ENCODE data around the gene AQP3. TPM values are rescaled to one million over a fixed set of nuclear protein-coding genes. Genes with fewer than 3 reads are reported as not detected.
A peak's percentile ranks its signal among the peaks of the same experiment; 100 is the strongest.
"Not testable (repeated sequence)": the region's sequence is repeated elsewhere in the genome, so short reads cannot be mapped to it uniquely, and the experiment has no call there.

Gene AQP3
- polyA plus RNA-seq = 18.7 TPM

DNA sequence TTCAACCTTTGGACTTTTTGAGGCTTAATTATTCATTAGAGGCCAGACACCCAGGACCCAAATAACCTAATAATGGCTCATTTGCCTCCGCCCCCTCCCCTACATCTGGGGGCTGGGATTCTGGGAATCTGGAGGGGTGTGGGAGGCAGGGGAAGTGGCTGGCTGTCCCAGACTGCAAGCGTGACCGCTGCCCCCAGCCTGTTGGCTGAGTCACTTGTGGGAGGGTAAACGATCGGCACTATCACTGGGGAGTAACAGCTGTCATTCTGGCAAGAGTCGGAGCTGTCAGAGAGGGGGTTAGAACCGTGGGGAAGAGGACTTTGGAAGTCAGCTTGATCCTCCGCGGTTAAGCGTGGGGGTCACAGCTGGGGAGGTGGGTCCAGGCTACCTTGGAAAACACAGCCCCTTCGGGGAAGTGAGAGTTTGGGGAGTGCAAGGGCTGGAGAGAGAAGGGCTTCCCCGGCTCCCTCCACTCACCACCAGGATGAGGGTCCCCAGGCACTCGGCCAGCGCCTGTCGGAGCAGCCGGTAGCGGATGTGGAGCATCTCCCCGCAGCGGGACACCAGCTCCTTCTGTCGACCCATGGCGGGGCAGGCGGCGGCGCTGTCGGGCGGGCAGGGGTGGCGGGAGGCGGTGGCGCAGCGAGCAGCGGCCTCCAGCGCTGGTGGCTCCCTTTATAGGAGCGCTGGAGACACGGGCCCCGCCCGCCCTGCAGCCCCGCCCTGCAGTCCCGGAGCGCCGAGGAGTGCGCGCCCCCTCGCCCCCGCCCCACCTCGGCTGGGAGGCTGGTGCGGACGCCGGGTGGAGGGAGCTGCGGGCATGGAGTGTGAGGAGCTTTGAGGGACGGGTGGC is at the start of gene AQP3:
Gene AQP3 (minus strand): TSS at position 648 of the 853 bp plus-strand sequence. CDS start 63 bp downstream, at position 585.
- Mint-ChIP-seq H3K36me3 (peaks cover 2% of the 10 kb centered on the region), H3K4me1 (peaks cover 11 to 19% (median 18%) of the 10 kb centered on the region in 3 donors), H3K9me3 (no peaks in the 10 kb centered on the region), H3K27ac (peak within 1 kb of the TSS in 2 of 3 donors; percentile 26 to 90), H3K4me3 (peak within 1 kb of the TSS; percentile 67 to 96 (median 88)), H3K27me3 (no peaks in the 10 kb centered on the region)

GRCh38 chr9:33493819-33494218 is 46.4 kb upstream of the AQP3 start:
- H3K4me1 Mint-ChIP-seq, H3K4me3 Mint-ChIP-seq, H3K36me3 Mint-ChIP-seq, H3K27ac Mint-ChIP-seq, H3K27me3 Mint-ChIP-seq, H3K9me3 Mint-ChIP-seq: not testable (repeated sequence)

GRCh38 chr9:33489066-33489465 is 41.7 kb upstream of the AQP3 start:
- Mint-ChIP-seq H3K4me3 (no peak overlapping the region), H3K27me3 (no peaks in the 10 kb centered on the region), H3K4me1 (no peaks in the 10 kb centered on the region), H3K9me3 (no peaks in the 10 kb centered on the region), H3K36me3 (no peaks in the 10 kb centered on the region), H3K27ac (no peak overlapping the region)

- not testable (repeated sequence) for H3K4me3 Mint-ChIP-seq, H3K27me3 Mint-ChIP-seq, H3K4me1 Mint-ChIP-seq, H3K27ac Mint-ChIP-seq, H3K36me3 Mint-ChIP-seq, H3K9me3 Mint-ChIP-seq
These were observed 37.9 kb upstream of the AQP3 start for GRCh38 chr9:33485312-33485711.

GRCh38 chr9:33480976-33481375 is 33.6 kb upstream of the AQP3 start:
- Mint-ChIP-seq H3K9me3 (no peaks in the 10 kb centered on the region), H3K36me3 (peaks cover 2% of the 10 kb centered on the region), H3K4me3 (no peak overlapping the region), H3K4me1 (no peaks in the 10 kb centered on the region), H3K27me3 (no peaks in the 10 kb centered on the region), H3K27ac (no peak overlapping the region)

DNA sequence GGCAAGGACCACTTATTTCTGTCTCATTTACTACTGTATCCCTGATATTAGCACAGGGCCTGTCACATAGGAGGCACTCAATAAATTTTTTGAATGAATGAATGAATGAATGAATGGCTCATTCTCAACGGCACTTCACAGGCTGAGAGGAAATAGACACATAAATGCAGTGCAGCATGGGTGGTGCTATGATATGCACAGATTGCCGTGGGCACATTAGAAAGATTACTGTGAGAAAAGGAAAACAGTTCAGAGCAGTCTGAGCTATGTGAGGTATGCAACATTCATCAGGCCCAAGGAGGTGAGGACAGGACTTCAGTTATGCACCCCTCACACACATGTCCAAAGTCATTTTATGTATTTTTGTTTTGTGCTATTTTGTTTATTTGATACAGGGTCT is 32.7 kb upstream of the AQP3 start:
- Mint-ChIP-seq H3K9me3 (no peaks in the 10 kb centered on the region), H3K27ac (no peak overlapping the region), H3K4me3 (no peak overlapping the region), H3K27me3 (no peaks in the 10 kb centered on the region), H3K4me1 (no peaks in the 10 kb centered on the region), H3K36me3 (peaks cover 5% of the 10 kb centered on the region)

DNA sequence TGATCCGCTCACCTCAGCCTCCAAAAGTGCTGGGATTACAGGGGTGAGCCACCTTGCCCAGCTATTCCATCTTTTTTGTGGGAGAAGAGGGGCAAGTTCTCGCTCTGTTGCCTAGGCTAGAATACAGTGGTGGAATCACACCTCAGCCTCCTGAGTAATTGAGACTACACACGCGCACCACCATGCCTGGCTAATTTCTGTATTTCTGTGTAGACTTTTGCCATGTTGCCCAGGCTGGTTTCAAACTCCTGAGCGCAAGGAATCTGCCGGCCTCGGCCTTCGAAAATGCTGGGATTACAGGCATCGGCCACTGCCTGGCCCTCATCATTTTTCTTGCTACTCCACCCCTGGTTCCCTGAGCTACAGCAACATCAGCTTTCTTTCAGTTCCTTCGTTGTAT is 29.1 kb upstream of the AQP3 start:
- Mint-ChIP-seq H3K4me1 (peaks cover 8 to 14% (median 11%) of the 10 kb centered on the region in 3 donors), H3K4me3 (peak overlapping the region in 1 of 4 donors; percentile 71), H3K27me3 (no peaks in the 10 kb centered on the region), H3K36me3 (peaks cover 8% of the 10 kb centered on the region), H3K27ac (no peak overlapping the region), H3K9me3 (no peaks in the 10 kb centered on the region)

DNA sequence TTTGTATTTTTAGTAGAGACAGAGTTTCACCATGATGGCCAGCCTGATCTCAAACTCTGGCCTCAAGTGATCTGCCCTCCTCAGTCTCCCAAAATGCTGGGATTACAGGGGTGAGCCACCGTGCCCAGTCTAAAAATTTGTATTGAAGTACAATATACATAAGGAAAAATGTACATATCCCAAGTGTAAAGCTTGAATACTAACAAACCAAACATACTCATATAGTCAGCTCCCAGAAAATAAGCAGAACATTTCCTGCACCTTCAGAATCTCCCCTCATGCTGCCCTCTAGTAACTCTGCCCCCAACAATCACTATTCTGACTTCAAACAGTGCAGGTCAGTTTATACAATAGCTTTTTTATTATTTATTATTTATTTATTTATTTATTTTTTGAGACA is 28.0 kb upstream of the AQP3 start:
- Mint-ChIP-seq H3K36me3 (peaks cover 11% of the 10 kb centered on the region), H3K4me3 (peak overlapping the region in 3 of 4 donors; percentile 25 to 41 (median 39)), H3K27ac (no peak overlapping the region), H3K27me3 (no peaks in the 10 kb centered on the region), H3K4me1 (peaks cover 9 to 14% (median 11%) of the 10 kb centered on the region in 3 donors), H3K9me3 (no peaks in the 10 kb centered on the region)

GRCh38 chr9:33473643-33474352 is 26.4 kb upstream of the AQP3 start, which contains the start of gene NOL6:
Gene NOL6, minus strand, starts transcription at chr9:33473924. Its CDS starts 82 bp downstream, at chr9:33473842.
- Mint-ChIP-seq H3K4me1 (peaks cover 9 to 14% (median 11%) of the 10 kb centered on the region in 3 donors), H3K27me3 (no peaks in the 10 kb centered on the region), H3K4me3 (peak within 1 kb of the TSS; percentile 93 to 100 (median 98)), H3K27ac (peak within 1 kb of the TSS; percentile 51 to 97 (median 80)), H3K36me3 (peaks cover 11% of the 10 kb centered on the region), H3K9me3 (no peaks in the 10 kb centered on the region)

- H3K27me3 Mint-ChIP-seq = no peaks in the 10 kb centered on the region
- peaks cover 9 to 14% (median 11%) of the 10 kb centered on the region in 3 donors for H3K4me1 Mint-ChIP-seq
- H3K27ac Mint-ChIP-seq = peak overlapping the region; percentile 51 to 97 (median 80)
- H3K36me3 Mint-ChIP-seq = peaks cover 9% of the 10 kb centered on the region
- no peaks in the 10 kb centered on the region for H3K9me3 Mint-ChIP-seq
- peak overlapping the region; percentile 93 to 100 (median 98) for H3K4me3 Mint-ChIP-seq
These were observed 25.7 kb upstream of the AQP3 start for GRCh38 chr9:33472881-33473615.

DNA sequence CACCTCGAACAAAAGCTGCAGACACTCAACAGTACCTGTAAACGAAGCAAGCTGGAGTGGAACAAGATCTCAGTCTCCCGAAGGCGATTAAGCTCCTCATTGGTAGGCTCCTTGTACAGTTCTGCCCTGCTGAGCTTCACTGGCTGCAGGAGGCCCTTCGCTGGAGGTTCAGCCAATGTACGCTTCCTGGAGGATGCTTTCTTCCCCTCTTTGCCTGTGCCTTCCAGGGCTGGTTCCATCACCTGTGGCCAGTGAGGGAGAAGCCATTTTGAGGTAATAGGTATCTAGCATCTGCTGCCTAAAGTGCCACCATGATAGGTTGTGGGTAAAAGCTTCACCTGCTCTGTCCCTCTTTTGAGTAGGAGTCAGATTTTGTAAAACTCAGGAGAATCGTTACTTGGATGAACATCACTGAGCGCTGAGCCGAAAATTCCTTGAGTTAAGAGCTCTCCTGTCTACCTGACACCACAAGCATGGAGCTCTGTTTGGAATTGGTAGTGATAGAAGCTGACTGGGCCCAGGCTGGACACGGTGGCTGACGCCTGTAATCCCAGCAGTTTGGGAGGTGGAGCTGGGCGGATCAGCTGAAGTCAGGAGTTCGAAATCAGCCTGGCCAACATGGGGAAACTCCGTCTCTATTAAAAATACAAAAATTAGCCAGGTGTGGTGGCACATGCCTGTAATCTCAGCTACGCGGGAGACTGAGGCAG is 24.9 kb upstream of the AQP3 start:
- no peak overlapping the region for H3K27ac Mint-ChIP-seq
- no peaks in the 10 kb centered on the region for H3K9me3 Mint-ChIP-seq
- H3K4me3 Mint-ChIP-seq = peak overlapping the region; percentile 67 to 100 (median 83)
- H3K36me3 Mint-ChIP-seq = peaks cover 9% of the 10 kb centered on the region
- H3K27me3 Mint-ChIP-seq = no peaks in the 10 kb centered on the region
- peaks cover 9 to 14% (median 11%) of the 10 kb centered on the region in 3 donors for H3K4me1 Mint-ChIP-seq

DNA sequence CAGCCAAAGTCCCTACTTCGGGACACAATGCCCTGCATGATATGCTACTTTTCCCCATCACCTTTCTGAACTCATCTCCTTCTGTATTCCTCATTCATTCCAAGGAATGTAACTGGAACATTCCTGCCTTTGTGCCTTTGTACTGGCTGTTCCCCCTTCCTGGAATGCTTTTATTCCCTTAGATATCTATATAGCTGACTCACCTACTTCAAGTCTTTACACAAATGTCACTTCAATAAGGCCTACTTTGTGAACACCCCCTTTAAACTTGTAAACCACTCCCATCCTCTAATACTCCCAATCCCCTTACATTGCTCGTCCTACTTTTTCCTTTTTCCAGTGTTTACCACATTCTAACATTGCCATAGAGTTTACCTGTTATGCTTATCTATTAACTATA is 24.0 kb upstream of the AQP3 start:
- Mint-ChIP-seq H3K27me3 (no peaks in the 10 kb centered on the region), H3K27ac (no peak overlapping the region), H3K36me3 (peaks cover 9% of the 10 kb centered on the region), H3K9me3 (no peaks in the 10 kb centered on the region), H3K4me3 (peak overlapping the region in 3 of 4 donors; percentile 18 to 48 (median 19)), H3K4me1 (peaks cover 9 to 14% (median 11%) of the 10 kb centered on the region in 3 donors)

GRCh38 chr9:33469891-33470290 is 22.5 kb upstream of the AQP3 start:
- Mint-ChIP-seq H3K36me3 (peaks cover 6% of the 10 kb centered on the region), H3K9me3 (no peaks in the 10 kb centered on the region), H3K4me1 (peaks cover 9 to 14% (median 10%) of the 10 kb centered on the region in 3 donors), H3K27me3 (no peaks in the 10 kb centered on the region), H3K27ac (no peak overlapping the region), H3K4me3 (peak overlapping the region in 1 of 4 donors; percentile 22)
